Activated CD4-positive, CD25-positive, alpha-beta regulatory T cell (primary cell): ENCODE data around the gene SND1.

Experiments
- DNase-seq, 4 experiments: peaks; one replicate each; lab custom pipeline; 2025; lab: John Stamatoyannopoulos, UW

Gene SND1

DNA sequence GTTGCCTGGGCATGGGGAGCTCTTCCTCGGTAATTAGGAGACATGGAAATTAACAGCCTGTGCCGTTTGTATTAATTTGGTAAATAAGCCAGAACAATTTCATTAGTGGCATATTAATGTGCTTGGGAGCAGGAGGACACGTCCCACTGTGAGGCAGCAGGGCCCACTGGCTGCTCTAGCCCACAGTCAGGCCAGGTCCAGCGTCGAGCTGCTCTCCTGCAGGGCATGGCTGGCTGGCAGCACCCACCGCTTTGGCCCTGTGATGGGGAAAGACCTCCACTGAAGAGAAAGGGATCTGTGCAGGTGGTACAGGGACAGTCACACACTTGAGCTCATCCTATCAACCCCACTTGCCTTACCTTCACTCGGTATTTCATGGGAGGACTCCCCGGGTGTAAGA lies 416.8 kb downstream of the SND1 start:
- no peak for DNase-seq

- DNase-seq = no peak
Observed at GRCh38 chr7:128069373-128070364, 417.7 kb downstream of the SND1 start.

DNA sequence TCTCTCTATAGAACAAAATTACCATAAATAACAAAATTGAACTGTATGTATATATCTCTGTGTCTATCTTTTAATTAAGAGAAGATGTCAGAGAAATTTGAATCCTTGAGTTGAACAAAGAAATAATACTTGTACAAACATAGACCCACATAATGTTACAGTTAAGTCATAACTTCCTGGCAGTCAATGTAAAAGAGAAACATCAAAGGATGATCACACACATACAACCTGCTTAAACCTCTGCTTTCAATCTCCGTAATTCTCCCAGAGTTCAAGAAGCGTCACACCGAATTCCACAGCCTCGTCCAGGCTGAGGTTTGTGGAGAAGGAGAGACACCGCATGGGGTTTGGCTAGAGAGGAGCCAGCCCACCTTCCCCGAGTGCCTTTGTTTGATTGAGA lies 419.4 kb downstream of the SND1 start:
- DNase-seq = no peak

GRCh38 chr7:128071801-128072200 lies 419.8 kb downstream of the SND1 start:
- DNase-seq = no peak

GRCh38 chr7:128073671-128074310 lies 421.8 kb downstream of the SND1 start:
- no peak for DNase-seq

- DNase-seq = no peak
Observed at GRCh38 chr7:128074336-128074735, 422.3 kb downstream of the SND1 start.

DNA sequence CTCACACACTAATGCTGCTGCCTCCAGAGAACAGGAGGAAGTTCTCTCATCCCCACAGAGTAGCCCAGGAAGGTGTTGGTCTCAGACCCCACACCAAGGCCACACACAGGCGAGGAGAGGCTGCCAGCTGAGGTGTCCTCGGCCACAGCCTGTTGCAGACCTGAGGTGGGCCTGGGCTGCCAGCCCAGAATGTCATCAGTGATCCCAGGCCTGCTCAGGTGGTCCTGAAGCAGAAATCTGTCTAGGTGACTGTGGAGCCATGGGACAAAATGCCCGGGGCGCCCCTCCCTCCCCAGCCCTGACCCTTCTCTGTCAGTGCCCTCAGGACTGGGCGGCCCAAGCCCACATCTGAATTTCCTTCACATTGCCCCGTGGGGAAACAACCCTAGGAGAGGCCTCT lies 422.7 kb downstream of the SND1 start:
- DNase-seq = no peak

- no peak for DNase-seq
Observed at GRCh38 chr7:128075242-128076095, 423.5 kb downstream of the SND1 start.

DNA sequence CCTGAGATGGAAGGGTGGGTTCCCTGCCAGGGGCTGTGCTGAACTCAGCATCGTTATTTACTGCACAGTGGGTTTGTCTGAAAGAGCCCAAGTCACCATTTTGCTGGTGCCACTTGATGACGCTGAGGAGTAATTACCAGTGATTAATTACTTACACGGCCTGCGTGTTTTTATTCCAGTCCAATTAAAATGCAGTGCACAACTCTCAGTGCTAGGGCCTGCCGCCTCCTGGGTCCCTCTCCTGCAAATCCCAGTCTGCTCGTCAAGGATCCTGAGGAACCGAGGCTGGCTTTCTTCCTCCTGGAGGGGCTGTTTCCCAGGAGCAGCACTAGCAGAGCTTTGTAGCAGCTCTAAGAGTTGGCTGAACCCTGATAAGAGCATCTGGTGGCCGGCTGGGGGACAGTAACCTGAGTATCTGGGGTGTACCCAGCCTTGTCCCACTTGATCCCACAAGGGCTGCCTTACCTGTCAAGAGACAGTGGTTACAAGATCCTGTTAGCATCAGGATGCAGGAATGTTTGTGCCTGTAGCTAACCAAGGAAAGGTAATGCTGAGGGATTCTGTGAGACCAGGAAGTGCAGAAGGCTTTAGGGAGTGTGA lies 424.3 kb downstream of the SND1 start:
- no peak for DNase-seq

DNA sequence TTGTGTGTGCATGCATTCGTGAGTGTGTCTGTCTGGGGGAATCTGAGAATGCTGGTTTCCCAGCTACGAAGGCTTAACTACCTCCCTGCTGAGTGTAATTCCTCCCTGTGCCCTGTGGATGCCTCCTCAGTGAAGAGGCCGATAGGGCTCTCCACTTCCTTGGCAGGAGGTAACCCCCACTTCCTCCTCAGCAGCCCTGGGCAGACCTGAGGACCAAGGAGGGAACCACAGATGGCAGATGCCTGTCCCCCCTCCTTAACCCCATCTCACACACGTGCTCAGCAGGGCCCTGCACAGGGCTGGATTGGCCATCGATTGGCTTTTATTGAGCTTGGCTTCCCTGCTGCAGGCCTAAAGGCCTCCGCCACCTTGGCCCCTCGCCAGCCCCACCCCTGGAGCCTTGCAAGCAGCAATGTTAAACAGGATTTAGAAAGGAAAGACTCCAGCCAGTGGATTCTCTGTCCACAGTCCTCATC lies 424.8 kb downstream of the SND1 start:
- DNase-seq = no peak

GRCh38 chr7:128078309-128078708 lies 426.3 kb downstream of the SND1 start:
- DNase-seq = no peak

DNA sequence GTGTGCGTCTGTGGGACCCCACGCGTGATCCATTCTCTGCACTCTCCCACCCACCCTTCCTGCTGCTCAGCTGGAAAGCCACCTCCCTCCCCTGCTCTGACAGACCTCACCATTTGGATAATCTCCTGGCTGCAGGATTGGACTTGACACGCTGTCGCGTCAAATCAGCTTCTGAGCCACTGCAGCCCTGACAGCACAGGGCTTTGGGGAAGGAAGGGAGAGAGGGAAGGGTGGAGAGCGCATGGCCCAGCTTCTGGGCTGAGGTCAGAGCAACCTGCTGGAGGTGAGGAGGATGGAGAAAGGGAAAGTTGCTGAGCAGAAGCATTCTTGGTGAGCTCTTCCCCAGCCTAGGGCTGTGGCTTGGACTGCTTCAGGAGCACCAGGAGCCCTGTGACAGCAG lies 428.2 kb downstream of the SND1 start:
- DNase-seq = no peak

DNA sequence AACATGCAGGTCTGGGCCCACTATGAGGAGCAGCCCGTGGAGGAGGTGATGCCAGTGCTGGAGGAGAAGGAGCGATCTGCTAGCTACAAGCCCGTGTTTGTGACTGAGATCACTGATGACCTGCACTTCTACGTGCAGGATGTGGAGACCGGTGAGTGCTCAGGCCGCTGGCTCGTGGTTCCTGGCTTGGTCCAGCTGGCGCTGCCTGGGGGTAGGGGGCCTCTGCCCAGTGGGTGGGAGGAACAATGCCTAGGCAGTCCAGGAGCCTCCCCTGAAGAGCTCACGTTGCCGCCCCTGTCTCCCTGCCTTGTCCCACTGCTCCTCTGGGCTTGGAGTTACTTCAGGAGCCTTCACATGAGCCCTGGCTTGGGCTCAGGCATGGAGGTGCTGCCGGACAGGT lies 429.4 kb downstream of the SND1 start:
- no peak for DNase-seq

GRCh38 chr7:128081808-128082207 lies 429.8 kb downstream of the SND1 start:
- no peak for DNase-seq

GRCh38 chr7:128082431-128082830 lies 430.4 kb downstream of the SND1 start:
- DNase-seq = no peak

- no peak for DNase-seq
Observed at GRCh38 chr7:128084896-128085608, 433.1 kb downstream of the SND1 start.

DNA sequence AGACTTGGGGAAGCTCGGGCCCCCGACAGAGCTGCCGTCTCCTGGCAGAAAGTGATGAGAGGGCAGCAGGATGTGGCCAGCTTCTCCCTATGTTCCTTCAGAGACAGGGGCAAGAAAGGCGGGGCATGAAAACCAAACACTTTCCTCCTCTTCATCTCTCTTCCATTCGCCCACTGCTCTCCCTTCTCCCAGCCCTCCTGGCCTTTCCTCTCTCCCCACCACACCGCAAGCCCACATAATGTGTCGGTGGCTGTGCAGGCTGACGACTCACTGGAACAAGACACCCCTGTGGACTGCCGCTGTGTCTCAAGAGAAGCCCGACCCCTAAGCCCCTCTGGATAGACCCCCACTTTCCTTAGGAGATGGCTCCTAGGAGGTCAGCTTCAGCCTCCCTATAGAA lies 438.5 kb downstream of the SND1 start:
- DNase-seq = no peak

- no peak for DNase-seq
Observed at GRCh38 chr7:128091106-128091505, 439.1 kb downstream of the SND1 start.

DNA sequence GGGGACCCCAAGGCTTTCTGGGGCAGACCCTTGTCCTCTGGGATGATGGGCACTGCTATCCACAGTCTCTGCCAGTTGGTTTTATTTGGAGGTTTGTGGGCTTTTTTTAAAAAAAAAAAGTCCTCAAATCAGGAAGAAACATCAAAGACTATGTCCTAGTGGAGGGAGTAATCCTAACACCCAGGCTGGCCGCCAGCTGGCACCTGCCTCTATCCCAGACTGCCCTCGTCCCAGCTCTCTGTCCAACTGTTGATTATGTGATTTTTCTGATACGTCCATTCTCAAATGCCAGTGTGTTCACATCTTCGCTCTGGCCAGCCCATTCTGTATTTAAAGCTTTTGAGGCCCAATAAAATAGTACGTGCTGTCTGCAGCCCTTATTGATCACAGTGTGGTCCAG lies 440.2 kb downstream of the SND1 start:
- DNase-seq = no peak

- no peak for DNase-seq
Observed at GRCh38 chr7:128093614-128094570, 441.9 kb downstream of the SND1 start.
